RKO (cell line): ENCODE results near the gene CMPK2.
"Not testable (repeated sequence)": the region's sequence is repeated elsewhere in the genome, so short reads cannot be mapped to it uniquely, and the experiment has no call there.

Source experiments
- DNase-seq: peaks from one replicate; pipeline ENCODE4 v3.0.0-alpha.2; 2016; ENCODE audit warnings: low spot score

The CMPK2 gene, protein sequence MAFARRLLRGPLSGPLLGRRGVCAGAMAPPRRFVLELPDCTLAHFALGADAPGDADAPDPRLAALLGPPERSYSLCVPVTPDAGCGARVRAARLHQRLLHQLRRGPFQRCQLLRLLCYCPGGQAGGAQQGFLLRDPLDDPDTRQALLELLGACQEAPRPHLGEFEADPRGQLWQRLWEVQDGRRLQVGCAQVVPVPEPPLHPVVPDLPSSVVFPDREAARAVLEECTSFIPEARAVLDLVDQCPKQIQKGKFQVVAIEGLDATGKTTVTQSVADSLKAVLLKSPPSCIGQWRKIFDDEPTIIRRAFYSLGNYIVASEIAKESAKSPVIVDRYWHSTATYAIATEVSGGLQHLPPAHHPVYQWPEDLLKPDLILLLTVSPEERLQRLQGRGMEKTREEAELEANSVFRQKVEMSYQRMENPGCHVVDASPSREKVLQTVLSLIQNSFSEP

DNA sequence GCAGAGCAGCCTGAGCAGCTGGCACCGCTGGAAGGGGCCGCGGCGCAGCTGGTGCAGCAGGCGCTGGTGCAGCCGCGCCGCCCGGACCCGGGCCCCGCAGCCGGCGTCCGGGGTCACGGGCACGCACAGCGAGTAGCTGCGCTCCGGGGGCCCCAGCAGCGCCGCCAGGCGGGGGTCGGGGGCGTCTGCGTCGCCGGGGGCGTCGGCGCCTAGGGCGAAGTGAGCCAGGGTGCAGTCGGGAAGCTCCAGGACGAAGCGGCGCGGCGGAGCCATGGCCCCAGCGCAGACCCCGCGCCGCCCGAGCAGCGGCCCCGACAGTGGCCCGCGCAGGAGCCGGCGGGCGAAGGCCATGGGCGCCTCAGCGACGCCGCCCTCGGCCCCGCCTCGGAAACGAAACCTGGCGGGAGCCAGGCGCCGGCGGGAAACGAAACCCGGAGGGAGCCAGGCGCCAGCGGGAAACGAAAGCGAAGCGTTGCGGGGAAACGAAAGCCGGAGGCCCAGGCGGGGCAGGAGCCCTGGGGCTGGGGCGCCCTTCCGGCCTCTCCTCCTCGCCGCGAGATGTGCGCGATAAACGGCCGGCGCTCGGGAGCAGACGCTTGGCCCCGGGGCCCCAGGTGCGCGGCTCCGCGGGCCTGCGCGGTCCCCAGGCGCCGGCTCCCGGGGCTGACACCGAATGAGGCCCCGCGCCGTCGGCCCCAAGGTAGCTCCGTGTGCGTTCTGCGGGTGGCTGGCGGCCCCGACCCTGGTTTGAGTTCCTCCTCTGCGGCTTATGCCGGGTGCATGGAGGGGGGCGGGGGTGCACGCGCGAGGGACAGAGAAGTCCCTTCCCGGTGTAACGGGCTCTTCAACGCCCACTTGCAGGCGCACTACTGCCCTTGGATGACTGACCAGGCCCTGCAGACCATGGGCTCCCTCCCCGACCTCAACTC, at the start of gene CMPK2:
CMPK2 (minus strand) TSS at position 562 of the 929 bp plus-strand sequence; CDS start at position 351, 211 bp downstream.
- peak; percentile 65 for DNase-seq

DNA sequence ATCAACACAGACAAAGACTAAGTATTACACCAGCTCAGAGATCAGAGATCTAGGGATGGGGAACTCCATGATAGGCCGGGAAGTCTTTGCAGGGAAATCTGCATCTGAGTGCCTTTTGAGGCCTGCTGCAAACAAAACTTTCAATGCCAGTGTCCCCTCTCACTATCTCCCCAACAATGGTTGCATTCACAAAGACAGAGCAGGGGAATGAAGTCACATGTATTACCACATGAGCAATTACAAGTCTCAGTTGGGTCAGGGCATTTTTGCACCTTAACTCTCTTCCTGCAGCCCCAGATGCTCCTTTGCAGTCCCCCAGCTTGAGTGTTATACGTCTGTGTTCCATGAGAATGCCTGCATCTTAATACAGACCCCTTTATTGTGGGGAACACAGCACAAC, 49.7 kb upstream of the CMPK2 start:
- no peak for DNase-seq

DNA sequence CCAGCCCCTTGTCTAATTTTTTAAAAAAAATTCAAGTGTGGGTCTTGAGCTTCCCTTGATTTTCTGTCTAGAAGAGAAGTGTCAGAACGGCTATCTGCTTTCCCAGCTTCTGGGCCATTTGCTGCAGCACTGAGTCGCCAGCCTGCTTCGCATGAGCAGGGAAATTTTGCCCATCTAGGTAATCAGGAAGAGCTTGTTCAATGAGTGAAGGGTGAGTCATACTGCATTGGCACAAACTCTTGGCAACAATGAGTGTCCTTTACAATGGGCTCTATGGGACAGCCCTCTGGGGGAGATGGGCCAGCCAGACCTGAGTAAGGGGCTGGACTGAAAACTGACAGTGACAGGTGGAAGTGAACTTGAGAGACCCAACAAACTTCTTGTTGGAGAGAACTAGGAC, 49.1 kb upstream of the CMPK2 start:
- peak; percentile 76 for DNase-seq

DNA sequence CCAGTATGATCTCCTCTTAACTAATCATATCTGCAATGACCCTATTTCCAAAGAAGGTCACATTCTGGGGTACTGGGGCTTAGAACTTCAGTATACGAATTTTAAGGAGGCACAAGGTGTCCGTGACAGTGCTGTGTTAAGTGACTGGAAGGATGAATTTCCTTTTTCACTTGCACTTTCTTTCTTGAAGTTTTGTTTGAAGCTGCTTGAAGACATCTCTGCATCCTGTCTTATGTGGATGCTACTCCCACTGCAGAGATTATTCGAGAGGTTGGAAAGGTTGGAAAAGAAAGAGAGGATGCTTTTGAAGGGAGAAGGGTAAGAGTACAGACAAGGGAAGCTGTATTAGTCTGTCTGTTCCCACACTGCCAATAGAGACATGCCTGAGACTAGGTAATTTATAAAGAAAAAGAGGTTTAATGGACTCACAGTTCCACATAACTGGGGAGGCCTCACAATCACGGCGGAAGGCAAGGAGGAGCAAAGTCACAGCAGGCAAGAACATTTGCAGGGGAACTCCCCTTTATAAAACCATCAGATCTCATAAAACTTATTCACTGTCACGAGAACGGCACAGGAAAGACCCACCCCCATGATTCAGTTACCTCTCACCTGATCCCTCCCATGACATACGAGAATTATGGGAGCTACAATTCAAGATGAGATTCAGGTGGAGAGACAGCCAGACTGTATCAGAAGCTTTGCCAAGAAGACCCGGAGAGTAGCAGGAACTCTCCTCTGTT, 47.9 kb upstream of the CMPK2 start:
- no peak for DNase-seq

DNA sequence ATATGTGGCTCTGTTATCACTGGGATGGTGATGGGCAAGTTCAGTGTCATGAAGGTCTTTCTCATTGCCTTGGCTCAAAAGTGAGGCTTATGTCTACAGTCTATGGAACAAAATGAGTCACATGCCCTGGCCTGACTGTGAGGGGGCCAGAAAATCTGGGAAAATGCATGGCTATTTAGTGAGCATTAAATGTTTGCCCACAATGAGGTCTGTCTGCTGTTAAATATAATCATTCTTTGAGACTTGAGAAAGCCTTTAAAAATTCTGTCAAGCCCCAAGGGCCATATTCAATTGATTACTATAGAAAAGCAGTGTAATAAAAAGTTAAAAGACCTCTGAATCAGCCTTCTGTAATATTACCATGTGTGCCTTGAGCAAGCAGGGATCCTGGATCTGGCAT, 46.0 kb upstream of the CMPK2 start:
- no peak for DNase-seq

DNA sequence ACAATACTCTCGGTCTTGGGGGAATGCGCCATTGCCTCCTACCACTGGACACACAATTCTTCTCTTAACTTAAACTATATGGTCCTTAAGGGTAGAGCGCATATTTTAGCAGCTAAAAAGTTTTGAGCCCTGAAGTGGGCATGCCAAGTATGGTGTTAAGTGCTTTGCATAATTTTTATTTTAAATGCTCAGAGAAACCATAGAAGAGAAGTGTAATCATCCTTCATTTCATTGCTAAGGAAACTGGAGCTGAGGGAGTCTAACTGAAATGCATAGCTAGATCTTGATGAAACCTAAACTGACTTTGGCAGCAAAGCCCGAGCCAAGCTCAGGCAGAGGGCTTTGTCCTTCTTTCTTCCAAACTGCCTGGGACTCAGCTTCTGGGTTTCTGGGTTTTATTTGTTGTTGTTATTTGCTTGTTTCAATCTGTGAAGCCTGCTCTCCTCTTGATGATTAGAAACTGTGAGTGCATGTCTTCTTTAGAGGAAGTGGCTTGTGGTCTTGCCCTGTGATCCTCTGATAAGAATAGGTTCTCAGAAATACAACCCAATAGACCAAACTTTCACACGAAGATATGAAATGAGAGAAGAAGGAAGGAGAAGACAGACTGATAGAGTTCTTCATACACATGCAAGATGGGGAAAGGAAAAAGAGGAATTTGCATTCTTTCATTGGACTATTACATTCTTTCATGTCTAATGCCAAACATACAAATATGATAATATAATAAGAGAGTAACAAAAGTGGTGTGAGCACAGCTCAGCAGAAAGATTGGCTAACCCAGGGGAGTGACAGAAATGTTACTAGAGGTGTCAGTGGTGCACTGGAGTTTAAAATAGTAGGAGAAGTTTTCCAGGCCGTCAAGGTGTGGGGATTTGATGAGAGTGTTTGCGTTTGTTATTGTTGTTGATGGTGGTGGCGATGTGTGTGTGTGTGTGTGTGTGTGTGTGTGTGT, 44.0 kb upstream of the CMPK2 start:
- no peak for DNase-seq

DNA sequence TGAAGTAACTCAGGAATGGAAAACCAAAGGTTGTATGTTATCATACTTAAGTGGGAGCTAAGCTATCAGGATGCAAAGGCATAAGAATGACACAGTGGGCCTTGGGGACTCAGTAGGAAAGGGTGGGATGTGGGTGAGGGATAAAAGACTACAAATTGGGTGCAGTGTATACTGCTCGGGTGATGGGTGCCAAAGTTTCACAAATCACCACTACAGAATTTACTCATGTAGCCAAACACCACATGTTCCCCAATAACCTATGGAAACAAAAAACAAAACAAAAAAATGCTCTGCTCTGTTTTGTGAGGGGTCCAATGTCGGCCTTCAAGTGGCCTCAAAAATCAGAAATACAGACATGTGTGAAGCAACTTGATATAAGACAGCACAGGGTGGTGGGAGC, 42.6 kb upstream of the CMPK2 start:
- no peak for DNase-seq

DNA sequence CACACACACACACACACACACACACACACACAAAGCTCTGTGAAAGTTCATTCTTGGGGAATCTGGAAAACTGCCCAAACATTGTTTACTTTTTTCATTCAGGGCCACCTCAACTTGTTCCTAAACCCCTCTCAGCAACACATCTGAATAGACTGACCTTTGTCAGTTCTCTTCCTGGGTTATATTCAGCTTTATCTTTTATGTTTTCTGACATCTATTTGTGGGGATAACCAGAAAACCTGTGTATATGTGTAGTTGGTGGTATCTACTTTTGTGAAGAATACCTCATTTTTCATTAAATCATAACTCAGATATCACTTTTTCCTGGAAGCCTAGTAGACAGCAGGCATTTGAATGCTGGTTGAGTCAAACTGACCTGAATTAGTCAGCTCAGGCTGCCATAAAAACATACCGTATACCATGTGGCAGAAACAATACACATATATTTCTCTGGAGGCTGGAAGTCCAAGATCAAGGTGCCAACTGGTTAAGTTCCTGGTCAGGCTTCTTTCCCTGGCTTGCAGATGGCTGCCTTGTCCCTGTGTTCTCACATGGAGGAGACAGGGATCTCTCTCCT, 40.5 kb upstream of the CMPK2 start:
- no peak for DNase-seq

DNA sequence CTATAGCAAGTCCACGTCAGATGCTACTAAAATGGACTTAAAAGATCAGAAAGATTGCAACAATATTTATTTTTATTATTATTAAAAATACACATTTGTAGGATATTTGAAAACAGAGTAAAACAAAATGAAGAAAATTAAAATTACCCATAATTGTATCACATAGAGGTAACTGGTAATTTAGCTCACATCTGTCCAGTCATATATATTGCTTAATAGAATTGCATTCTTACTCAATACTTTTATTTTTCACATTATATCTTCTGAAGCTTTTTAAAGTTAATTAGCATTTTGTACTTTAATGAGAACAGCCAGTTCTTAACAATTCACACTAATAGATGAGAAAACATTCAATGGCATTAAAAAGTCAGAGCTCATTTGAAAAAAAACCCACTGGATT, 40.0 kb upstream of the CMPK2 start:
- DNase-seq, result no peak

DNA sequence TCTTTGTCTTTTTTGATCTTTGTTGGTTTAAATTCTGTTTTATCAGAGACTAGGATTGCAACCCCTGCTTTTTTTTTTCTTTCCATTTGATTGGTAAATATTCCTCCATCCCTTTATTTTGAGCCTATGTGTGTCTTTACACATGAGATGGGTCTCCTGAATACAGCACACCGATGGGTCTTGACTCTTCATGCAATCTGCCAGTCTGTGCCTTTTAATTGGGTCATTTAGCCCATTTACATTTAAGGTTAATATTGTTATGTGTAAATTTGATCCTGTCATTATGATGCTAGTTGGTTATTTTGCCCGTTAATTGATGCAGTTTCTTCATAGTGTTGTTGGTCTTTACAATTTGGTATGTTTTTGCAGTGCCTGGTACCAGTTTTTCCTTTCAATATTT, 36.9 kb upstream of the CMPK2 start:
- DNase-seq, result not testable (repeated sequence)

DNA sequence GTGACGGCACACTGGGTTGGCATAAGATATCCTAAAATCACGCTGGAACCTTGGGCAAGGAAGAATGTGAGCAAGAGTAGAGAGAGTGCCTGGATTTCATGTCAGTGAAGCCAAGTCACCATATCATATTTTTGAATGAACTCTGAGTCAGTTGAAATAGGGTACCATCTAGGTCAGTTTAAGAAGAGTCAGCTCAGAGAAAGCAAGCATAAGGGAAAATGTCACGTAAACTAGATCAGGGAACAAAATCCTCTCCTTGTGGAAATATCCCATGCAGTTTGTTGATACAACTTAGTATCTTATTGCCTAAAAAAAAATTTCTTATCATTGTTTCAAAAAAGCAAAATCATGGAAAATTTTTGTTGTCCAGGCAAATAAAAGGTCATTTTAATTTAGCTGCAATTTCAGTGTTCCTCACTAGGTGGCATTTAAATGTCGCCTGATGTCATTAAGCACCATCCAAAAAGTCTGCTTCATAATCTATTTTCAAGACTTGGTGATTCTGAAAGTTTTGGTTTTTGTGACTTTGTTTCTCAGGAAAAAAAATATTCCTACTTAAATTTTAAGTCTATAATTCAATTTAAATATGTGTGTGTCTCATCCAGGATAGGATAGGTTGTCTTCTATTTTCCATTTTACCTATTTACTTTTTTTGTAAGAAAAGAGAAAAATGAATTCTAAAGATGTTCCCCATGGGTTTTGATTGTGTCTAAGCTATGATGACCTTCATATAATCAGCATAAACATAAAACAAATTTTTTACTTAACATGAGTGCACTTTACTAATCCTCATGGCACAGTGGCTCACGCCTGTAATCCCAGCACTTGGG, 31.4 kb upstream of the CMPK2 start:
- peak; percentile 55 for DNase-seq

DNA sequence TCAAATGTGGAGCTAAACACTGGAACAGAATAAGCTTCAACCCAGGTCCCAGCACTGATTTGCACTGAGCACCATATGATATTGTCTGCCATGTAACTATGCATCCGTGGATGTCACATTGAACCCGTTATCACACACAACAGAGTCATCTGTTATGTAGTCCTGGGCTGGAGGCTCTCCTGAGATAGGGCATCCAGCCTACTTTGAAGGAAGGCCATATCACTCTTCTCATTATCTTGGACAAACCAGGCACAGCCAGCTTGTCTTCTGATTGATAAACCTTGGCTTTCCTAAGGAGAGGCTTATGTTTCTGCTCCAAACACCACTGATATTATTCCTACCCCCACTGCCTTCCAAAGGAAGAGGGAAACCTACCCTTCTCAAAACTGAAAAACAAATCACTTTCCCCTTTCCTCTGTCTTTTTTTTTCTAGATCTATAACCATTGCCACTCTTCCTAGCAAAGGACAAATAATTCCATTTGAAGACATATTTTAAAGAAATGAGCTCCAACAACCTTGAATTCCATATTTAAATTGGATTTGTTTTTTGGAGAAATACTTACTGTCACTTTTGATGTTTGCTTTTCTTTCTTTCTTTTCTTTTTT, 28.3 kb upstream of the CMPK2 start:
- no peak for DNase-seq

DNA sequence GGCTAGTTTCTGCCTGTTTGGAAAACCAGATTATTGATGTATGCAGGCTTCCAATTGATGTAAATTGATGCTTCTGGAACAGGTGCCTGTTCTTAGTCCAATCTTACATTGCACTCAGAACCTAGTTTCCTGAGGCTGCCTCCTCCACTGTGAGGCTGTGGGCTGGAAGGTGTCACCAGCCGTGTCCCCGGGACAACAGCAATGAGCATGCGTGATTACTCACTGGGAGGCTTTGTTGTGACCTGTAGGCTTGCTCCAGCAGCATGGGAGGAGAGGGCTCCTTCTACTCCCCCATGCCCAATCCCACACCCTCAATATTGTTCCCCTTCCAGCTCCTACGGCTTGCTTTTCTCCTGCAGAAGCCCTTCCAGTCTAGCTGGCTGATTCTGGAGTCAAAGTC, 23.0 kb upstream of the CMPK2 start:
- no peak for DNase-seq

DNA sequence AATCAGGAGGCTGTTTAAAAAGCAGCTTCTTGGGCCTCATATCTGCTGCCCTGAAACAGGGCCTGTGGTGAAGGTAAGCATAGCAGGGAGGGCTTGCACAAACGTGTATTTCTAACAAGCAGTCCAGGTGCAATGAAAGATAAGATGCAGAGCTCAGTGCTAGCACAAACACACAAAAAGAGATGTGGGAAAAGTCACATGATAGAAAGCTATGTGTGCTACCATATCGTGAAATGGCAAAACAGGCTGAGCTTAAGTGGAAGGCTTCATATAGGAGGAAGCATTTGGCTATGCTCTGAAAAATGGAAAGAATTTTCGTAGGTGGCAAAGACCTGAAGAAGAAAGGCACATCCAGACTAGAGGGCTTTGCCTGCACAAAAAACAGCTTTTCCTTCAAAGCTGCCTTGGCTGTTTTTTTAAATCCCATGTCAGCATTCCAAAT, 22.1 kb upstream of the CMPK2 start:
- no peak for DNase-seq

DNA sequence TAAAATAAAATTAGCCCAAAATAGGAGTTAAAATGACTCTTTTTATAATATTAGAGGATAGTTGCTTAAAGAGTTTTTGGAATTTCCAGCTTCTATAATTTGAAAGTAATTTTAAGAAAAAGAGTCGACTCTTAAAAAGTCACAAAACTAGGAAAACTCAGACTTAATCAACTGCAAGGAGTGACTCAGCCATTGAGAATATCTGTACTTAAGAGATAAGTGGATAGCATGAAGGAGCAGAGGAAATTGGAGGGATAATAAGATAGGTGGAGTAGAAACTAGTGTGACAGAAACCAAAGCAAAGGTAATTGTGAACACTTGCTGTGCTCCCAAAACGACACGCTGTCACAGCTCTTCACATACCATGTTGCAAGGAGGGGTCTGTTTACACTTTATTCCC, 20.3 kb upstream of the CMPK2 start:
- no peak for DNase-seq

DNA sequence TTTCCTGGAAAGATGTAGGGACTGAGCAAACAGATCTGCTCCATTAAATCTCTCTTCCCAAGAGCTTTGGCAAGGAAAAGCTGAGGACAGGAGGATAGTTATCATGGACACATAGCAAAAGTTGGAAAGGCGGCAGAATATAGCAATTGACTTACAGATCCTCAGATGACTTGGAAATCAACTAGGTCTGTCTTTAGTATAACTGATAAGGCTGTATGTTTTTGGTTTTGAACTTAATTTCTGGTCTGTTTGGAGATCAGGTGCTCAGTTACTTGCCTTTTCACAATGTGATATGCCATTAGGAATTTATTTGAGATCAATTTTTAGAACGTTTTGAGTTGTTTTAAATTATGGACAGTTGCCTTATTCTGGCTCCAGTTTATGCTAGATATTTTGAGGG, 19.8 kb upstream of the CMPK2 start:
- no peak for DNase-seq

DNA sequence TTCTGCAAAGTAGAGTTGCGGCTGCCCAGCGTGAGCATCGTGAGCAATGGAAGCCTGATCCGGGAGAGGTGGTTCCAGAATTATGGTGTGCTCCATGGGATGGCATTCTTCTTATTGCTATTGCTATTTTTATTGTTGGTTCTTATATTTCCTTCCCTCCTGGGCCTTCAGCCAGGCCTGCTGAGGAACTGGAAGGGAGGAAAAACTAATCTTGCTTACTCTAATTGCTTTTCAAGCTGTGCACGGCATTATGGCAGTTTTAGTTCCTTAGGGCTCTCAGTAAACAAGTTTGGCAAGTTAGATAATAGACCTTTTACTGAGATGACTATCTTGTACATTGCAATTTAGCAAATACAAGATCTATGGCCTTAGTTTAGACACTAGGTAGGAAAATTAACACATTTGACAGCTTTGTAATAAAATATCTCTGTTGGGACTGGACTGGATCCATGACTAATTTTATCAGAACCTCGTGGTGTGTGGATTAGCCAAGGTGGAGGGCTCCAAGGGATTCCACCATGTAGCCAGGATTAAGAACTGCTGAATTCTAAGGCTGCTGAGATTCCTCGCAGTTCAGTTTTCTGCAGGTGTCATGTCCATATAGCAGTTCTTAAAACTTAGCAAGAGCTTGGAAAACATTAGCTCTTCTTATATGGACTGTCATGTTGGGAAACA, 17.9 kb upstream of the CMPK2 start:
- no peak for DNase-seq

DNA sequence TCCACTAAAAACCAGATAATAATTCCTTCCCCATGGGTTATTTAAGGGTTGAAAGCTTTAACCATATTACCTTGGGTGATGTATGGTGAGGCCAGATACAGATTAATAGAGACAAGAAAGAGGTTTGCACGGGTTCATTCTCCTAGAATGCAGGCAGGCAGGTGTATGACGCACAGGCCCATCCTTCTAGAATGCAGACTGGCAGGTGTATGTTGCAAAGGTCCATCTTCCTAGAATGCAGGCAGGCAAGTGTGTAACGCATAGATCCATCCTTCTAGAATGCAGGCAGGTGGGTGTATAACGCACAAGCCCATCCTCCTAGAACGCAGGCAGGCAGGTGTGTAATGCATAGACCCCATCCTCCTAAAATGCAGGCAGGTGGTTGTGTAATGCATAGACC, 15.8 kb upstream of the CMPK2 start:
- no peak for DNase-seq

DNA sequence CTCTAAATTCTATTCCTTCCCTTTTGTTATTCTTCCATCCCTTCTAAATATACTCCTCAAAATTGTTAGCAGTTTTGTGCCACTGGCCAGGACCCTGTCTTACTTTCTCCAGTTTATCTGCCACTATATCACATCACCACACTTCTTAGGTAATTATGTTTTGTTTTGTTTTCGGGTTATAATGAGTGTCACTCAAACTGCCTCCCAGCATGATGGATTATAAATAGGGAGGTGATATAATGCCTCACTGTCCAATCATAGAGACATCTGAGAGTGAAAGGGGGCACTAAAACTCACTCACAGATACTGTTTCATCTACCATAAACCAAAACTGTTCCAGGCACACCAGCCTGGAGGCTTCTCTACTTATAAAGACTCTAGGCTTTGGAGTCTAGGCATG, 15.3 kb upstream of the CMPK2 start:
- no peak for DNase-seq
